B cell (primary cell): ENCODE results near the gene HOXA11. TPM values are rescaled to one million over a fixed set of nuclear protein-coding genes. Genes with fewer than 3 reads are reported as not detected.

Experiments
- ATAC-seq: fragments of 200-7000 bp; cut with Tn5 transposase; one replicate; pipeline ENCODE4 v1.10.0; 2021; ENCODE audit warnings: low read depth, mild to moderate bottlenecking, moderate number of reproducible peaks, moderate library complexity
- CTCF ChIA-PET: fragments of 350-600 bp; sonication (Branson Sonifier 250); formaldehyde crosslinking; loops from one replicate; lab custom pipeline; 2021; ENCODE audit warnings: antibody characterized with exemption, inconsistent platforms; lab: Charles Lee
- POLR2A ChIA-PET: fragments of 350-600 bp; sonication (Branson Sonifier 250); formaldehyde crosslinking; loops from one replicate; lab custom pipeline; 2021; ENCODE audit warnings: antibody characterized with exemption; lab: Charles Lee
- DNase-seq: peaks from one replicate; pipeline ENCODE4 v3.0.0; 2013
- H2AFZ ChIP-seq: 2 replicates; pipeline ENCODE4 v1.6.1; 2012; ENCODE audit warnings: mild to moderate bottlenecking, low read depth, low read length; ENCODE audit not compliant: insufficient read depth, poor library complexity, severe bottlenecking
- H3K27ac ChIP-seq, 2 donors: 1 replicate in 1 of 2; 2 replicates in 1 of 2; pipeline ENCODE4 v1.5.1; 2012 to 2013; ENCODE audit warnings: low read length in 2 of 2, mild to moderate bottlenecking in 2 of 2, moderate library complexity in 1 of 2
- H3K27me3 ChIP-seq, 4 experiments: fragments of 200-600 bp in 1 of 4; sonication (generic) in 1 of 4; replicated peaks in 1 of 4; 1 replicate in 2 of 4; 2 replicates in 2 of 4; pipeline versions ENCODE4 v1.6.1 to v1.7.0; 2013 to 2016; ENCODE audit warnings: low read length in 3 of 4, mild to moderate bottlenecking in 2 of 4, mixed read lengths in 1 of 4, moderate library complexity in 1 of 4; ENCODE audit not compliant: insufficient read depth in 4 of 4, control insufficient read depth in 3 of 4; ENCODE audit errors: control extremely low read depth in 1 of 4
- H3K36me3 ChIP-seq, 2 experiments: replicated peaks in 1 of 2; 1 replicate in 1 of 2; 2 replicates in 1 of 2; pipeline versions ENCODE4 v1.6.1 to v1.7.1; 2013; ENCODE audit warnings: low read length in 1 of 2; ENCODE audit not compliant: insufficient read depth in 2 of 2, control insufficient read depth in 1 of 2; ENCODE audit errors: control extremely low read depth in 1 of 2, extremely low read depth in 1 of 2
- H3K4me1 ChIP-seq, 2 donors: fragments of 200-600 bp in 1 of 2; sonication (generic) in 1 of 2; 1 replicate in 1 of 2; 2 replicates in 1 of 2; pipeline versions ENCODE4 v1.5.1 to v1.6.1; 2013 to 2017; ENCODE audit warnings: low read length in 2 of 2; ENCODE audit not compliant: control insufficient read depth in 2 of 2, insufficient read depth in 2 of 2
- H3K4me2 ChIP-seq: replicated peaks from 2 replicates; pipeline ENCODE3; 2012; ENCODE audit warnings: mild to moderate bottlenecking, low read depth, low read length; ENCODE audit not compliant: poor library complexity, severe bottlenecking
- H3K4me3 ChIP-seq, 5 experiments: fragments of 200-600 bp in 1 of 5; sonication (generic) in 1 of 5; 1 replicate in 3 of 5; 2 replicates in 2 of 5; pipeline versions ENCODE4 v1.5.1 to v1.7.0; 2011 to 2016; ENCODE audit warnings: low read length in 4 of 5, mild to moderate bottlenecking in 4 of 5, low read depth in 2 of 5, control low read depth in 1 of 5, moderate library complexity in 1 of 5; ENCODE audit not compliant: insufficient read depth in 1 of 5; ENCODE audit errors: control extremely low read depth in 1 of 5, extremely low read depth in 1 of 5
- H3K79me2 ChIP-seq: fragments of 200-600 bp; sonication (generic); one replicate; pipeline ENCODE4 v1.6.0; 2016; ENCODE audit warnings: low read length; ENCODE audit not compliant: control insufficient read depth, insufficient read depth
- H3K9ac ChIP-seq: fragments of 200-600 bp; sonication (generic); 2 replicates; pipeline ENCODE4 v1.6.1; 2017; ENCODE audit warnings: mild to moderate bottlenecking, low read length, moderate library complexity
- H3K9me3 ChIP-seq, 3 donors: one replicate each; pipeline versions ENCODE4 v1.6.1 to v1.7.1; 2013; ENCODE audit warnings: low read length in 2 of 3; ENCODE audit not compliant: control insufficient read depth in 2 of 3, insufficient read depth in 1 of 3; ENCODE audit errors: control extremely low read depth in 1 of 3
- H4K20me1 ChIP-seq: 2 replicates; pipeline ENCODE4 v1.6.0; 2012; ENCODE audit warnings: mild to moderate bottlenecking, low read length; ENCODE audit not compliant: insufficient read depth, control insufficient read depth, poor library complexity, severe bottlenecking
- H3K27ac Mint-ChIP-seq: one replicate; pipeline ENCODE4 v1.8.0; 2021; ENCODE audit warnings: mixed read lengths
- H3K27me3 Mint-ChIP-seq: one replicate; pipeline ENCODE4 v1.8.0; 2021; ENCODE audit warnings: mixed read lengths
- H3K4me1 Mint-ChIP-seq: one replicate; pipeline ENCODE4 v1.8.0; 2021; ENCODE audit warnings: mixed read lengths
- H3K4me3 Mint-ChIP-seq: one replicate; pipeline ENCODE4 v1.8.0; 2021; ENCODE audit warnings: mixed read lengths
- H3K9me3 Mint-ChIP-seq: one replicate; pipeline ENCODE4 v1.8.0; 2022; ENCODE audit warnings: mixed read lengths; ENCODE audit not compliant: insufficient read depth
- CTCF ChIP-seq: fragments of 200-600 bp; IDR thresholded peaks from one replicate; pipeline ENCODE4 v1.8.0; 2022; ENCODE audit warnings: antibody characterized with exemption, mild to moderate bottlenecking
- EZH2 ChIP-seq: IDR thresholded peaks from 2 replicates; pipeline ENCODE4 v1.6.1; 2012; ENCODE audit warnings: borderline replicate concordance, low read depth, mild to moderate bottlenecking, moderate library complexity, low read length; ENCODE audit not compliant: insufficient read depth, poor library complexity, severe bottlenecking
- WGBS: methylation state at CpG from one replicate; pipeline ENCODE4 v1.1.5; 2013; ENCODE audit warnings: missing lambda C conversion rate; ENCODE audit not compliant: insufficient coverage; 5-methylcytosine and 5-hydroxymethylcytosine counted together
- intact Hi-C: fragments of 100-400 bp; cut with micrococcal nuclease; formaldehyde crosslinking; loops from one replicate; pipeline ENCODE4 v1.10.0; 2022
- polyA plus RNA-seq: library from polyadenylated mRNA; depleted of rRNA; stranded (reverse); fragments of >200 nt; gene quantifications from 2 replicates; pipeline ENCODE4 v1.2.3, GENCODE V29; 2012
- total RNA-seq, 2 donors: library from RNA; stranded (reverse); fragments of 120-200 nt in 1 of 2; gene quantifications; 1 replicate in 1 of 2; 2 replicates in 1 of 2; pipeline versions ENCODE4 v1.2.3 to v1.2.4, GENCODE V29; 2013 to 2022

HOXA11 gene
- total and polyA plus RNA-seq, 2 donors (not counting 1 experiment from before 2014, with no cell fraction given): not detected

GRCh38 chr7:27211764-27212204 lies 26.8 kb upstream of the HOXA11 start:
- ATAC-seq (no peak), DNase-seq (no peak)
- Histone ChIP-seq H3K4me2 (no peak overlapping the region), H3K4me1 (peaks cover 17 to 25% of the 10 kb centered on the region in 2 donors), H3K27me3 (peaks cover 0 to 94% (median 71%) of the 10 kb centered on the region in 4 experiments), H3K4me3 (no peak overlapping the region), H3K79me2 (no peaks in the 10 kb centered on the region), H4K20me1 (no peaks in the 10 kb centered on the region), H3K36me3 (no peaks in the 10 kb centered on the region), H2AFZ (no peak overlapping the region), H3K9me3 (peaks cover 0 to 22% (median 1%) of the 10 kb centered on the region in 3 donors), H3K9ac (no peak overlapping the region), H3K27ac (no peak overlapping the region)
- WGBS: 20% methylated on average over 3 of the region's 3 CpGs
- H3K27me3 Mint-ChIP-seq: peaks cover 84% of the 10 kb centered on the region
- intact Hi-C loops: loop anchor here (2.0 to 5.0 kb wide), 3 partner anchors 39 to 561 kb away; no protein-coding TSS in a partner anchor
- POLR2A ChIA-PET: no interaction called here
- CTCF ChIA-PET: interaction anchor here (0.6 to 3.8 kb wide), 8 partner anchors 16 to 1319 kb away, joined by 3 to 35 read pairs (median 10); no protein-coding TSS in a partner anchor
- TF ChIP-seq CTCF: no peak
- no peak for TF ChIP-seq EZH2
- peaks cover 17% of the 10 kb centered on the region for H3K4me1 Mint-ChIP-seq
- H3K4me3 Mint-ChIP-seq: no peak overlapping the region
- H3K27ac Mint-ChIP-seq: no peak overlapping the region
- H3K9me3 Mint-ChIP-seq: no peaks in the 10 kb centered on the region

- H3K9ac ChIP-seq: no peak overlapping the region
- POLR2A ChIA-PET: no interaction called here
- H3K4me3 Mint-ChIP-seq: no peak overlapping the region
Measured at GRCh38 chr7:27211084-27211446, 26.0 kb upstream of the HOXA11 start.

More at GRCh38 chr7:27211084-27211446, 26.0 kb upstream of the HOXA11 start:
- CTCF ChIA-PET: interaction anchor here (0.6 to 3.8 kb wide), 20 partner anchors 7 to 1319 kb away, joined by 3 to 35 read pairs (median 3); no protein-coding TSS in a partner anchor
- H3K27me3 ChIP-seq: peaks cover 0 to 95% (median 78%) of the 10 kb centered on the region in 4 experiments
- H3K27ac ChIP-seq: no peak overlapping the region
- ATAC-seq: no peak
- DNase-seq: peak; percentile 17
- Mint-ChIP-seq H3K9me3 (no peaks in the 10 kb centered on the region), H3K27me3 (peaks cover 86% of the 10 kb centered on the region), H3K4me1 (peaks cover 17% of the 10 kb centered on the region), H3K27ac (no peak overlapping the region)
- H3K4me2 ChIP-seq: no peak overlapping the region
- no peak overlapping the region for H3K4me3 ChIP-seq
- no CpG with 5 or more reads among the region's 1 CpG for WGBS
- no peaks in the 10 kb centered on the region for H3K79me2 ChIP-seq
- peaks cover 0 to 23% (median 1%) of the 10 kb centered on the region in 3 donors for H3K9me3 ChIP-seq
- no peak overlapping the region for H2AFZ ChIP-seq
- intact Hi-C loops: loop anchor here (2.0 to 5.0 kb wide), 3 partner anchors 40 to 561 kb away; no protein-coding TSS in a partner anchor
- peaks cover 17 to 26% of the 10 kb centered on the region in 2 donors for H3K4me1 ChIP-seq
- TF ChIP-seq CTCF (no peak), EZH2 (no peak)
- no peaks in the 10 kb centered on the region for H4K20me1 ChIP-seq
- no peaks in the 10 kb centered on the region for H3K36me3 ChIP-seq
